Suppressor macrophage treated with lipopolysaccharide for 4 hours (primary cell): Measurements from ENCODE around the gene PCNX3.

Source experiments
- DNase-seq: peaks from one replicate; pipeline ENCODE4 v3.0.0-alpha.2; 2020

Gene PCNX3

GRCh38 chr11:65640483-65641296 lies 25.1 kb downstream of the PCNX3 start:
- DNase-seq, result peak; percentile 53

GRCh38 chr11:65641297-65642013 lies 25.9 kb downstream of the PCNX3 start:
- no peak for DNase-seq

- DNase-seq, result no peak
Observed at GRCh38 chr11:65642014-65642671, 26.6 kb downstream of the PCNX3 start.

- no peak for DNase-seq
Observed at GRCh38 chr11:65643971-65644370, 28.4 kb downstream of the PCNX3 start.

- DNase-seq, result no peak
Observed at GRCh38 chr11:65644837-65645236, 29.3 kb downstream of the PCNX3 start.

GRCh38 chr11:65645710-65646109 lies 30.1 kb downstream of the PCNX3 start:
- DNase-seq, result no peak

- DNase-seq, result no peak
Observed at GRCh38 chr11:65646288-65646957, 30.8 kb downstream of the PCNX3 start.

- DNase-seq, result no peak
Observed at GRCh38 chr11:65646958-65647701, 31.6 kb downstream of the PCNX3 start.

- DNase-seq, result no peak
Observed at GRCh38 chr11:65648997-65649493, 33.5 kb downstream of the PCNX3 start.

- no peak for DNase-seq
Observed at GRCh38 chr11:65649656-65650546, 34.3 kb downstream of the PCNX3 start.

GRCh38 chr11:65650547-65651338 lies 35.2 kb downstream of the PCNX3 start:
- DNase-seq, result no peak

GRCh38 chr11:65651339-65651588 lies 35.7 kb downstream of the PCNX3 start:
- no peak for DNase-seq

- DNase-seq, result peak; percentile 9
Observed at GRCh38 chr11:65651589-65652510, 36.3 kb downstream of the PCNX3 start.

GRCh38 chr11:65652511-65653228 lies 37.1 kb downstream of the PCNX3 start:
- DNase-seq, result peak; percentile 98

GRCh38 chr11:65653229-65654225 lies 38.0 kb downstream of the PCNX3 start:
- DNase-seq, result no peak

GRCh38 chr11:65654375-65655349 lies 39.1 kb downstream of the PCNX3 start:
- DNase-seq, result no peak
